ENCODE results near the gene LMCD1. TPM values are rescaled to one million over a fixed set of nuclear protein-coding genes. Genes with fewer than 3 reads are reported as not detected.

LMCD1 gene
- polyA plus RNA-seq, 3 donors: 0.09 to 0.51 TPM; not detected in 1

- Histone ChIP-seq H3K79me2 (ENCODE audit: insufficient read depth, low read length) (no peaks in the 10 kb centered on the region), H4K20me1 (ENCODE audit: insufficient read depth, low read length) (no peaks in the 10 kb centered on the region), H3K4me1 (ENCODE audit: control insufficient read depth in 1 of 2, insufficient read depth in 2 of 2, low read length in 2 of 2) (no peaks in the 10 kb centered on the region), H3K9me3 (replicated peaks in 1 of 2; ENCODE audit: control insufficient read depth in 1 of 2, insufficient read depth in 1 of 2, low read length in 2 of 2) (no peaks in the 10 kb centered on the region), H3K4me2 (replicated peaks; ENCODE audit: extremely low read depth, low read length, poor library complexity, severe bottlenecking) (no peak overlapping the region), H2AFZ (ENCODE audit: insufficient read depth, low read depth, low read length, poor library complexity, severe bottlenecking) (no peak overlapping the region), H3K27ac (ENCODE audit: low read depth in 1 of 2, low read length in 2 of 2) (no peak overlapping the region), H3K4me3 (replicated peaks in 1 of 3; ENCODE audit: low read depth in 2 of 3, low read length in 3 of 3) (no peak overlapping the region), H3K36me3 (replicated peaks in 1 of 2; ENCODE audit: control insufficient read depth in 1 of 2, insufficient read depth in 2 of 2, low read length in 2 of 2) (no peaks in the 10 kb centered on the region), H3K9ac (ENCODE audit: insufficient read depth, low read length, poor library complexity, severe bottlenecking) (no peak overlapping the region), H3K27me3 (ENCODE audit: control insufficient read depth in 2 of 2, insufficient read depth in 2 of 2, low read length in 2 of 2) (no peaks in the 10 kb centered on the region)
- Mint-ChIP-seq H3K36me3 (no peaks in the 10 kb centered on the region), H3K27me3 (ENCODE audit: low read depth in 3 of 3) (peaks cover 2 to 7% (median 4%) of the 10 kb centered on the region in 3 donors), H3K4me3 (no peak overlapping the region), H3K4me1 (no peaks in the 10 kb centered on the region), H3K9me3 (peaks cover 0 to 5% (median 2%) of the 10 kb centered on the region in 7 donors), H3K27ac (no peak overlapping the region)
- DNase-seq: no peak
- WGBS (ENCODE audit: insufficient coverage): 80% methylated on average over 1 of the region's 1 CpG
- intact Hi-C loops (cut with micrococcal nuclease): no loop called here
- no peak for TF ChIP-seq CTCF (IDR thresholded peaks at IDR 0.05)
These were observed 37.0 kb upstream of the LMCD1 start for GRCh38 chr3:8464668-8465067.

DNA sequence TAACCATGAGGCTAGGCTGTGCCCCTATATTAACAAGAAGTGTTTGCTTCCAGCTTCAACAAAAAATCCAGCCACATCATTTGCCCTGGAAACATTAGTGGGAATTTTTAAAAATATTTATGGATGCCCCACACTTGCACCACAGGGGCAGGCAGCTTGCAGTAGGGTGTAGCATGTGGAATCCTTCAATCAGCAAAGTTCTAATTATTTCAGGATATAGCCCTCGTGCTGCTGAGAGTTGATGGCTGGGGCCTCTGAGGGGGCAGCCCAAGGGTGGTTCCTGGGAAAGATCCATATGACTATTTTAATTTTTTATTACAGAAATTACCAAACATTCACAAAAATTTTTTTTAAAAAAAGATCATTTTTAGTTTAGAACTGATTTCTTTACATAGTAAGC lies 35.1 kb upstream of the LMCD1 start:
- no CpG with 5 or more reads among the region's 1 CpG for WGBS (ENCODE audit: insufficient coverage)
- Mint-ChIP-seq H3K9me3 (peaks cover 0 to 5% (median 2%) of the 10 kb centered on the region in 7 donors), H3K27me3 (ENCODE audit: low read depth in 3 of 3) (peaks cover 2 to 7% (median 4%) of the 10 kb centered on the region in 3 donors), H3K36me3 (no peaks in the 10 kb centered on the region), H3K4me3 (no peak overlapping the region), H3K27ac (no peak overlapping the region), H3K4me1 (no peaks in the 10 kb centered on the region)
- Histone ChIP-seq H4K20me1 (ENCODE audit: insufficient read depth, low read length) (no peaks in the 10 kb centered on the region), H2AFZ (ENCODE audit: insufficient read depth, low read depth, low read length, poor library complexity, severe bottlenecking) (no peak overlapping the region), H3K4me2 (replicated peaks; ENCODE audit: extremely low read depth, low read length, poor library complexity, severe bottlenecking) (no peak overlapping the region), H3K79me2 (ENCODE audit: insufficient read depth, low read length) (no peaks in the 10 kb centered on the region), H3K4me1 (ENCODE audit: control insufficient read depth in 1 of 2, insufficient read depth in 2 of 2, low read length in 2 of 2) (no peaks in the 10 kb centered on the region), H3K27me3 (ENCODE audit: control insufficient read depth in 2 of 2, insufficient read depth in 2 of 2, low read length in 2 of 2) (no peaks in the 10 kb centered on the region), H3K4me3 (replicated peaks in 1 of 3; ENCODE audit: low read depth in 2 of 3, low read length in 3 of 3) (no peak overlapping the region), H3K9ac (ENCODE audit: insufficient read depth, low read length, poor library complexity, severe bottlenecking) (no peak overlapping the region), H3K36me3 (replicated peaks in 1 of 2; ENCODE audit: control insufficient read depth in 1 of 2, insufficient read depth in 2 of 2, low read length in 2 of 2) (no peaks in the 10 kb centered on the region), H3K27ac (ENCODE audit: low read depth in 1 of 2, low read length in 2 of 2) (no peak overlapping the region), H3K9me3 (replicated peaks in 1 of 2; ENCODE audit: control insufficient read depth in 1 of 2, insufficient read depth in 1 of 2, low read length in 2 of 2) (no peaks in the 10 kb centered on the region)
- intact Hi-C loops (cut with micrococcal nuclease): no loop called here
- no peak for DNase-seq
- no peak for TF ChIP-seq CTCF (IDR thresholded peaks at IDR 0.05)

Data from CD14-positive monocyte (primary cell).